A549 (cell line): ENCODE measurements around the gene CDR2. TPM values are rescaled to one million over a fixed set of nuclear protein-coding genes. Genes with fewer than 3 reads are reported as not detected.

Source experiments
- ATAC-seq, 2 experiments: fragments of 200-7000 bp in 1 of 2; fragments of >200 bp in 1 of 2; cut with Nextera tagmentation in 1 of 2; cut with Tn5 transposase in 1 of 2; 3 replicates each; pipeline versions ENCODE4 v1.8.0 to v1.9.1; 2018 to 2020; ENCODE audit warnings: mild to moderate bottlenecking in 1 of 2, moderate library complexity in 1 of 2
- CTCF ChIA-PET: fragments of 300-600 bp; sonication (Branson Sonifier 250); formaldehyde crosslinking; extraction: SDS; loops from one replicate; lab custom pipeline; 2021; ENCODE audit warnings: antibody characterized with exemption, inconsistent platforms; lab: Yijun Ruan, JAX
- POLR2A ChIA-PET: fragments of 350-600 bp; formaldehyde crosslinking; extraction: SDS; loops from one replicate; lab custom pipeline; 2021; ENCODE audit warnings: antibody characterized with exemption, inconsistent platforms; lab: Yijun Ruan, JAX
- DNase-seq, 2 experiments: peaks; one replicate each; pipeline versions ENCODE4 v3.0.0 to v3.0.0-alpha.2; 2011 to 2016; ENCODE audit warnings: low read depth in 1 of 2, low spot score in 1 of 2
- FAIRE-seq: peaks from 2 replicates; lab custom pipeline; 2011; peaks lifted over from hg19 to GRCh38; lab: Jason Lieb, UNC
- H3K27ac ChIP-seq, 2 experiments: fragments of >200 bp; sonication (Bioruptor Twin); formaldehyde crosslinking; 3 replicates each; pipeline ENCODE4 v1.5.1; 2016 to 2017
- H3K4me1 ChIP-seq: fragments of >200 bp; sonication (Bioruptor Twin); formaldehyde crosslinking; 3 replicates; pipeline ENCODE4 v1.6.1; 2016
- H3K4me2 ChIP-seq: fragments of >200 bp; sonication (Bioruptor Twin); formaldehyde crosslinking; 3 replicates; pipeline ENCODE4 v1.6.1; 2016
- H3K4me3 ChIP-seq: fragments of >200 bp; sonication (Bioruptor Twin); formaldehyde crosslinking; 3 replicates; pipeline ENCODE4 v1.5.1; 2016
- H3K9me3 ChIP-seq: fragments of >200 bp; sonication (Bioruptor Twin); formaldehyde crosslinking; 3 replicates; pipeline ENCODE4 v1.6.1; 2016
- CBX2 ChIP-seq: fragments of 200-600 bp; sonication (generic); IDR thresholded peaks from 2 replicates; pipeline ENCODE4 v1.6.1; 2016; ENCODE audit warnings: low read depth, mild to moderate bottlenecking, borderline replicate concordance
- CBX8 ChIP-seq: fragments of 200-600 bp; sonication (generic); IDR thresholded peaks from 2 replicates; pipeline ENCODE4 v1.6.1; 2016
- CEBPB ChIP-seq, 2 experiments: fragments of >200 bp in 1 of 2; sonication (Bioruptor Twin) in 1 of 2; formaldehyde crosslinking in 1 of 2; IDR thresholded peaks; 2 replicates each; pipeline ENCODE4 v1.6.1; 2012 to 2016
- CHD4 ChIP-seq: fragments of 200-600 bp; sonication (generic); IDR thresholded peaks from 2 replicates; pipeline ENCODE4 v1.6.1; 2016; ENCODE audit warnings: antibody characterized with exemption, mild to moderate bottlenecking, borderline replicate concordance
- EHF ChIP-seq: fragments of 250-450 bp; sonication (Bioruptor Pico); IDR thresholded peaks from 2 replicates; pipeline ENCODE4 v1.5.0; 2020; ENCODE audit warnings: mild to moderate bottlenecking
- EHMT2 ChIP-seq: fragments of 200-600 bp; sonication (generic); IDR thresholded peaks from 2 replicates; pipeline ENCODE4 v1.6.1; 2016; ENCODE audit warnings: antibody characterized with exemption, low read depth, mild to moderate bottlenecking, moderate library complexity
- EP300 ChIP-seq, 2 experiments: fragments of >200 bp; sonication (Bioruptor Twin); formaldehyde crosslinking; IDR thresholded peaks; 2 replicates in 1 of 2; 3 replicates in 1 of 2; pipeline ENCODE4 v1.6.1; 2016 to 2017
- FOSB ChIP-seq: fragments of 250-450 bp; sonication (Bioruptor Pico); IDR thresholded peaks from 2 replicates; pipeline ENCODE4 v1.5.0; 2020; ENCODE audit warnings: mild to moderate bottlenecking, moderate library complexity
- FOXS1 ChIP-seq: fragments of 250-450 bp; sonication (Bioruptor Pico); IDR thresholded peaks from 2 replicates; pipeline ENCODE4 v1.5.0; 2020; ENCODE audit warnings: mild to moderate bottlenecking, moderate library complexity
- GATA3 ChIP-seq: IDR thresholded peaks from 2 replicates; pipeline ENCODE4 v1.6.1; 2012; ENCODE audit warnings: borderline replicate concordance
- HDAC2 ChIP-seq: fragments of 200-600 bp; sonication (generic); IDR thresholded peaks from 2 replicates; pipeline ENCODE4 v1.6.1; 2016
- KDM1A ChIP-seq: fragments of 200-600 bp; sonication (generic); IDR thresholded peaks from 2 replicates; pipeline ENCODE4 v1.6.1; 2016; ENCODE audit warnings: low read depth, mild to moderate bottlenecking
- KDM5A ChIP-seq: fragments of 200-600 bp; sonication (generic); IDR thresholded peaks from 2 replicates; pipeline ENCODE4 v1.6.1; 2016; ENCODE audit warnings: antibody characterized with exemption, mild to moderate bottlenecking
- MAFK ChIP-seq: fragments of 450-650 bp; IDR thresholded peaks from 2 replicates; pipeline ENCODE4 v1.6.1; 2014; ENCODE audit not compliant: partially characterized antibody
- POLR2A ChIP-seq: IDR thresholded peaks from 2 replicates; pipeline ENCODE4 v1.6.1; 2012; ENCODE audit warnings: mild to moderate bottlenecking, low read length
- RFX5 ChIP-seq: fragments of 450-650 bp; IDR thresholded peaks from 2 replicates; pipeline ENCODE4 v1.7.1; 2014; ENCODE audit warnings: antibody characterized with exemption, mild to moderate bottlenecking, moderate library complexity
- ZFP36 ChIP-seq: fragments of 450-650 bp; IDR thresholded peaks from 2 replicates; pipeline ENCODE4 v1.6.1; 2014; ENCODE audit warnings: borderline replicate concordance; ENCODE audit not compliant: partially characterized antibody
- WGBS: methylation state at CpG from one replicate; pipeline ENCODE4 v1.1.6; 2017; ENCODE audit errors: missing lambda C conversion rate; 5-methylcytosine and 5-hydroxymethylcytosine counted together
- polyA plus RNA-seq, 4 experiments: library from polyadenylated mRNA; depleted of rRNA in 3 of 4; stranded (reverse); fragments of >200 nt; fragmentation: RNase III in 1 of 4; extraction: RNeasy Plus Mini Kit Qiagen cat#74134 plus additional on column Dnase treatment in 1 of 4; gene quantifications; 2 replicates in 3 of 4; 3 replicates in 1 of 4; pipeline ENCODE4 v1.2.3, GENCODE V29; 2011 to 2017
- TF ChIP-seq, protein P1 (sequence below): fragments of >200 bp; sonication (Bioruptor Twin); formaldehyde crosslinking; IDR thresholded peaks from 3 replicates; pipeline ENCODE4 v1.6.1; 2016
- TF ChIP-seq, protein P2 (sequence below): fragments of 250-450 bp; sonication (Bioruptor Pico); IDR thresholded peaks from 2 replicates; pipeline ENCODE4 v1.5.0; 2021; ENCODE audit warnings: mild to moderate bottlenecking, moderate library complexity, borderline replicate concordance

CDR2 gene
- polyA plus RNA-seq, 2 of the 4 experiments (the other 2 are of a cell fraction): 29.3 to 44.3 TPM

DNA sequence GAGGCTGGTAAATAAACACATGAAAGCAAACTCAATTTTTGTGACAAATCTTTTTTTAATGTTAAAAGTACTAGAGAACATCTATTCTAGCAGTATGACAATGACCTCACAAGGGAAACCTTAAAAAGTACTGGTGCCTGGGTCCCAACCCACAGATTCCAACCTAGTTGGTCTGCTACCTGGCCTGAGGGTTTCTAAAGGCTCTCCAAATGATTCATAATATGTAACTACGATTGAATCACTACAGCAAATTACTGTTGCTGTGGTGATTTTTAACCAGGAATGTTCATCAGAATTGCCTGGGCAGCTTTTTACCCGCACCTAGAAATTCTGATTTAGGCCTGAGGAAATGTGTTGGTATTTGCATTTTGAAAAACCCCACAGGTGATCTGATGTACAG, 26.1 kb downstream of the CDR2 start:
- 57% methylated on average over 2 of the region's 2 CpGs for WGBS
- ChIA-PET POLR2A (interaction anchor here (0.6 kb wide), 1 partner anchor 25 kb away, joined by 3 read pairs; no protein-coding TSS in a partner anchor), CTCF (interaction anchor here (1.0 to 2.2 kb wide), 2 partner anchors 25 to 1191 kb away, joined by 4 to 5 read pairs; no protein-coding TSS in a partner anchor)
- ATAC-seq (no peak), FAIRE-seq (no peak)
- Histone ChIP-seq H3K27ac (no peak overlapping the region), H3K4me2 (no peak overlapping the region)
- TF ChIP-seq, protein P1, sequence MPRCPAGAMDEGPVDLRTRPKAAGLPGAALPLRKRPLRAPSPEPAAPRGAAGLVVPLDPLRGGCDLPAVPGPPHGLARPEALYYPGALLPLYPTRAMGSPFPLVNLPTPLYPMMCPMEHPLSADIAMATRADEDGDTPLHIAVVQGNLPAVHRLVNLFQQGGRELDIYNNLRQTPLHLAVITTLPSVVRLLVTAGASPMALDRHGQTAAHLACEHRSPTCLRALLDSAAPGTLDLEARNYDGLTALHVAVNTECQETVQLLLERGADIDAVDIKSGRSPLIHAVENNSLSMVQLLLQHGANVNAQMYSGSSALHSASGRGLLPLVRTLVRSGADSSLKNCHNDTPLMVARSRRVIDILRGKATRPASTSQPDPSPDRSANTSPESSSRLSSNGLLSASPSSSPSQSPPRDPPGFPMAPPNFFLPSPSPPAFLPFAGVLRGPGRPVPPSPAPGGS: no peak
- TF ChIP-seq ZFP36: no peak
- TF ChIP-seq CHD4: no peak
- TF ChIP-seq CEBPB (IDR thresholded peaks at IDR 0.05): no peak
- TF ChIP-seq EHMT2: no peak
- no peak for TF ChIP-seq EP300 (IDR thresholded peaks at IDR 0.05)
- no peak for TF ChIP-seq KDM5A
- TF ChIP-seq CBX2: no peak
- no peak for TF ChIP-seq POLR2A
- TF ChIP-seq, all 56 proteins: peak for 0
- Histone ChIP-seq H3K4me1 (peaks cover 12% of the 10 kb centered on the region), H3K9me3 (no peaks in the 10 kb centered on the region), H3K4me3 (no peak overlapping the region)
- DNase-seq: no peak

DNA sequence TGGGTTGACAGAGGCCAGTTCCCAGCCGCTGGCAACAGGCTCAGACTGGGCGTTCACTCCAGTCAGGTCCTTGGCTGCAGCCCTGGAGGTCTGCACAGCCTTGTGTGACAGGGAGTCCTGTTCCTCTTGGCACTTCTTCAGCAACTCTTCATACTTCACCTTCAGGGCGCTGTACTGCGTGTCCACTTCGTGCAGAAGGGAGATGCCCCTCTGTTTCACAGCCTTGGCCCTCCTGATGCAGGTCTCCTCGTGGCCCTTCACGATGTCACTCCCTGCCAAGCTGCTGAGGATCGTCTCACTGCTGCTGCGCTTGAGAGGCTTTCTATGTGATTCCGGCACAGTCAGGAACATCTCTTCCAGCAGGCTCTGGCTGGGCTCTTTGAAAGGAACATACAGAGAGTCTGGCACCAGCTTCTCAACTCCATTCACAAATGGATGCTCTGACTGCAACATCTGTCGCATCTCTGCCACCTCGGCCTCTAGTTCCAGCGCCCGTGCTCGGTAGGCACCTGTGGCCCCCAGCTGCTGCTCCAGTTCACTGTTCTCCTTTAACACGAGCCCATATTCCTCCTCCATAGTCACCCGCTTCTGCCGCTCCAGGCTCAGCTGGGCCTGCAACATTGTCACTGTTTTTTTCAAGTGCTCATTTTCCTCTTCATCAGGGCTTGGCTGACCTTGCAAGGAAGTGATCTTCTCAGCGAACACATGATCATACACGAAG, 27.2 kb downstream of the CDR2 start:
- Histone ChIP-seq H3K9me3 (no peaks in the 10 kb centered on the region), H3K4me2 (no peak overlapping the region), H3K4me3 (no peak overlapping the region), H3K4me1 (0 out of 3 replicates have a peak, but pooled peaks cover 2% of the 10 kb centered on the region), H3K27ac (no peak overlapping the region)
- TF ChIP-seq CBX2 (no peak), HDAC2 (no peak), CBX8 (no peak), MAFK (no peak), KDM1A (no peak)
- 92% methylated on average over 20 of the region's 20 CpGs for WGBS
- ATAC-seq (no peak), DNase-seq (no peak), FAIRE-seq (no peak)
- POLR2A ChIA-PET: no interaction called here
- CTCF ChIA-PET: interaction anchor here (1.6 to 2.2 kb wide), 3 partner anchors 26 to 28 kb away, joined by 5 to 8 read pairs (median 6); no protein-coding TSS in a partner anchor

DNA sequence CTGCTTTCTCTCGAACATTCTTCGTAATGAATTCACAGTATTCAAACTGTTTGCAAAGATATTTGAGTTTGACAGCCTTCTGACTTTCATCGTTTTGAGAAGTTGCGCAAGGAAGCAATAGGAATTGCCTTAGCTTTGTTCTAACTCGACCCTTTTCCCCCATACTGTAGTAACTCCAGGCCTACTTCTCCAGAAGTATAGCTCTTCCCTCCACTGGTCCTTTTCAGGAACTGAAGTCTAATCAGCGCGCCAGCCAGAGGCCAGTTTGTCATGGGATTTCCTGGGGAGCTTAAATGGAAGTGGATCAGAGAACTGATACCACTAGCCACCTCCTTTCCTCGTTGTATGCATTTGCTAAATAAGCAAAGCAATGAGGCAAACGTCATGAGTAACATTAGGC, 27.9 kb downstream of the CDR2 start:
- 86% methylated on average over 9 of the region's 9 CpGs for WGBS
- POLR2A ChIA-PET: no interaction called here

DNA sequence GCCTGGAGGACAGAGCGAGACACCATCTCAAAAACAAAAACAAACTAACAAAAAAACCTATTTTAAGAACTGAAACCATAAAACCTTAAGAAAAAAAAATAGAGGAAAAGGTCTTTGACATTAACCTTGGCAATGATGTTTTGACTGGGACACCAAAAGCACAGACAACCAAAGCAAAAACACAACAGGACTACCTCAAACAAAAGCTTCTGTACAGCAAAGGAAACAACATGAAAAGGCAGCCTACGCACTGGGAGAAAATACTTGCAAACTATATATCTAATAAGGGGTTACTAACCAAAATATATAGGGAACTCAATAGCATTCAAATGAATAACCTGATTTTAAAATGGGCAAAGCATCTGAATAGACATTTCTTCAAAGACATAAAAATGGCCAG, 32.3 kb downstream of the CDR2 start:
- Histone ChIP-seq H3K4me2 (no peak overlapping the region), H3K4me3 (no peak overlapping the region), H3K27ac (no peak overlapping the region), H3K9me3 (peaks cover 34% of the 10 kb centered on the region), H3K4me1 (no peaks in the 10 kb centered on the region)
- no peak for DNase-seq
- TF ChIP-seq, protein P2, sequence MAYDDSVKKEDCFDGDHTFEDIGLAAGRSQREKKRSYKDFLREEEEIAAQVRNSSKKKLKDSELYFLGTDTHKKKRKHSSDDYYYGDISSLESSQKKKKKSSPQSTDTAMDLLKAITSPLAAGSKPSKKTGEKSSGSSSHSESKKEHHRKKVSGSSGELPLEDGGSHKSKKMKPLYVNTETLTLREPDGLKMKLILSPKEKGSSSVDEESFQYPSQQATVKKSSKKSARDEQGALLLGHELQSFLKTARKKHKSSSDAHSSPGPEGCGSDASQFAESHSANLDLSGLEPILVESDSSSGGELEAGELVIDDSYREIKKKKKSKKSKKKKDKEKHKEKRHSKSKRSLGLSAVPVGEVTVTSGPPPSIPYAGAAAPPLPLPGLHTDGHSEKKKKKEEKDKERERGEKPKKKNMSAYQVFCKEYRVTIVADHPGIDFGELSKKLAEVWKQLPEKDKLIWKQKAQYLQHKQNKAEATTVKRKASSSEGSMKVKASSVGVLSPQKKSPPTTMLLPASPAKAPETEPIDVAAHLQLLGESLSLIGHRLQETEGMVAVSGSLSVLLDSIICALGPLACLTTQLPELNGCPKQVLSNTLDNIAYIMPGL: no peak
- TF ChIP-seq CEBPB (IDR thresholded peaks at IDR 0.05) (no peak), FOXS1 (CRISPR knock-in tag) (no peak), CHD4 (no peak), KDM1A (no peak), GATA3 (no peak)
- no peak for ATAC-seq
- 95% methylated on average over 2 of the region's 2 CpGs for WGBS
- ChIA-PET CTCF (interaction anchor here (1.0 kb wide), 1 partner anchor 23 kb away, joined by 3 read pairs; no protein-coding TSS in a partner anchor), POLR2A (no interaction called here)
- FAIRE-seq: no peak

More for the DNA sequence above, 27.9 kb downstream of the CDR2 start:
- Histone ChIP-seq H3K9me3 (peaks cover under 1% of the 10 kb centered on the region; the same call in 2 of the 3 replicates), H3K27ac (no peak overlapping the region), H3K4me3 (no peak overlapping the region), H3K4me2 (no peak overlapping the region), H3K4me1 (no peaks in the 10 kb centered on the region)
- DNase-seq (no peak), FAIRE-seq (no peak), ATAC-seq (no peak)
- TF ChIP-seq EHF (CRISPR knock-in tag): no peak
- TF ChIP-seq POLR2A: no peak
- TF ChIP-seq RFX5: no peak
- no peak for TF ChIP-seq CBX2
- no peak for TF ChIP-seq HDAC2
- no peak for TF ChIP-seq FOSB
- TF ChIP-seq CEBPB (IDR thresholded peaks at IDR 0.05): peak; percentile 30 to 59; a peak in 3 of 4 replicates
- CTCF ChIA-PET: interaction anchor here (1.6 to 2.2 kb wide), 3 partner anchors 25 to 27 kb away, joined by 5 to 8 read pairs (median 6); no protein-coding TSS in a partner anchor
